ENCODE data around the gene HS2ST1. TPM values are rescaled to one million over a fixed set of nuclear protein-coding genes. Genes with fewer than 3 reads are reported as not detected.

HS2ST1 gene
- total RNA-seq, 1 experiment from 2014 or later, result 57.2 TPM

DNA sequence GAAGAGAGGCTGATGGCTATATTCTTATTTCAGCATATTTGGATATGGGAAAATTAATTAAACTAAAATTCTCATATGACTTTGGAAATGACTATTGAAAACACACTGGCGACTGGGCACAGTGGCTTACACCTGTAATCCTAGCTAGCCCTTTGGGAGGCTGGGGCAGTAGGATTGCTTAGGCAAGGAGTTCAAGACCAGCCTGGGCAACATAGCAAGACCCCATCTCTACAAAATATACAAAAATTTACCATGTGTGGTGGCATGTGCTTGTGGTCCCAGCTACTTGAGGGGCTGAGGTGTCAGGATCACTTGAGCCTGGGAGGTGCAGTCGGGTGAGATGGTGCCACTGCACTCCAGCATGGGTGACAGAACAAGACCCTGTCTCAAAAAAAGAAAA lies 26.2 kb downstream of the HS2ST1 start:
- intact Hi-C loops (cut with micrococcal nuclease; ENCODE audit: unreplicated experiment), result no loop called here
- H3K27me3 Mint-ChIP-seq (ENCODE audit: insufficient read depth, unreplicated experiment), result no peaks in the 10 kb centered on the region
- H3K9me3 ChIP-seq, result no peaks in the 10 kb centered on the region
- TF ChIP-seq, protein P1, sequence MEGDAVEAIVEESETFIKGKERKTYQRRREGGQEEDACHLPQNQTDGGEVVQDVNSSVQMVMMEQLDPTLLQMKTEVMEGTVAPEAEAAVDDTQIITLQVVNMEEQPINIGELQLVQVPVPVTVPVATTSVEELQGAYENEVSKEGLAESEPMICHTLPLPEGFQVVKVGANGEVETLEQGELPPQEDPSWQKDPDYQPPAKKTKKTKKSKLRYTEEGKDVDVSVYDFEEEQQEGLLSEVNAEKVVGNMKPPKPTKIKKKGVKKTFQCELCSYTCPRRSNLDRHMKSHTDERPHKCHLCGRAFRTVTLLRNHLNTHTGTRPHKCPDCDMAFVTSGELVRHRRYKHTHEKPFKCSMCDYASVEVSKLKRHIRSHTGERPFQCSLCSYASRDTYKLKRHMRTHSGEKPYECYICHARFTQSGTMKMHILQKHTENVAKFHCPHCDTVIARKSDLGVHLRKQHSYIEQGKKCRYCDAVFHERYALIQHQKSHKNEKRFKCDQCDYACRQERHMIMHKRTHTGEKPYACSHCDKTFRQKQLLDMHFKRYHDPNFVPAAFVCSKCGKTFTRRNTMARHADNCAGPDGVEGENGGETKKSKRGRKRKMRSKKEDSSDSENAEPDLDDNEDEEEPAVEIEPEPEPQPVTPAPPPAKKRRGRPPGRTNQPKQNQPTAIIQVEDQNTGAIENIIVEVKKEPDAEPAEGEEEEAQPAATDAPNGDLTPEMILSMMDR (IDR thresholded peaks at IDR 0.05; ENCODE audit: insufficient read depth in 1 of 2, low read depth in 1 of 2, low read length in 1 of 2, severe bottlenecking in 1 of 2, unreplicated experiment in 1 of 2), result no peak
- no peaks in the 10 kb centered on the region for H3K27me3 ChIP-seq (replicated peaks; ENCODE audit: control insufficient read depth, insufficient read depth, low read length)
- DNase-seq, result no peak
- H3K36me3 Mint-ChIP-seq (ENCODE audit: insufficient read depth, unreplicated experiment), result no peaks in the 10 kb centered on the region
- CTCF ChIA-PET, result no interaction called here
- H3K27ac Mint-ChIP-seq (ENCODE audit: unreplicated experiment), result no peak overlapping the region
- peaks cover 17% of the 10 kb centered on the region; the same call in 1 of the 2 replicates for H3K4me1 ChIP-seq
- H3K4me1 Mint-ChIP-seq (ENCODE audit: low read depth, unreplicated experiment), result peaks cover 8% of the 10 kb centered on the region
- no TSS peak for BruUV-seq (replicated peaks)
- H3K4me3 ChIP-seq (ENCODE audit: low read depth, low read length), result no peak overlapping the region
- no peaks in the 10 kb centered on the region for H3K9me3 Mint-ChIP-seq (ENCODE audit: unreplicated experiment)
- H3K4me3 Mint-ChIP-seq (ENCODE audit: unreplicated experiment), result no peak overlapping the region
- H3K36me3 ChIP-seq (ENCODE audit: control insufficient read depth, insufficient read depth, low read length), result no peaks in the 10 kb centered on the region
- POLR2A ChIA-PET, result no interaction called here

DNA sequence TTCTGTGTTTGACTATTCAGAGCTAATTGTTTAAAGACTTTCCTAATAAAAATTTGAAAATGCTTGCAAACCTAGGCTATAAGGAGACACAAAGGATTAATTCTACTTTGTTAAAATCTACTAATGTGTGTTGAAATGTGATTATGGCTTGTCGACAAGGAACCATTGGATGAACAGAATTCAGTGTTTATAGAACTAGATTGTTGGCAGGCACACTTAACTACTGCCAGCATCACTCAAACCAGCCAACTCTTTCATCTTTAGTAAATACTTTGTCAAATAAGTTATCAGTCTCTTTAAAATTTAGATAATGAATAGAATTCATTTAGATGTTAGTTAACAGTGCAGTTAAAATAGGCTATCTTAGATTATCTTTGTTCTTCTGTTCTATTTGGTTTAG lies 27.6 kb downstream of the HS2ST1 start:
- Mint-ChIP-seq H3K27ac (ENCODE audit: unreplicated experiment) (no peak overlapping the region), H3K4me1 (ENCODE audit: low read depth, unreplicated experiment) (peaks cover 8% of the 10 kb centered on the region), H3K9me3 (ENCODE audit: unreplicated experiment) (no peaks in the 10 kb centered on the region), H3K27me3 (ENCODE audit: insufficient read depth, unreplicated experiment) (no peaks in the 10 kb centered on the region), H3K4me3 (ENCODE audit: unreplicated experiment) (no peak overlapping the region), H3K36me3 (ENCODE audit: insufficient read depth, unreplicated experiment) (no peaks in the 10 kb centered on the region)
- POLR2A ChIA-PET, result no interaction called here
- CTCF ChIA-PET, result no interaction called here
- Histone ChIP-seq H3K27me3 (replicated peaks; ENCODE audit: control insufficient read depth, insufficient read depth, low read length) (no peaks in the 10 kb centered on the region), H3K36me3 (ENCODE audit: control insufficient read depth, insufficient read depth, low read length) (no peaks in the 10 kb centered on the region), H3K4me3 (ENCODE audit: low read depth, low read length) (no peak overlapping the region), H3K9me3 (no peaks in the 10 kb centered on the region), H3K4me1 (peaks cover 19% of the 10 kb centered on the region; the same call in 1 of the 2 replicates)
- TF ChIP-seq, protein P1 (IDR thresholded peaks at IDR 0.05; ENCODE audit: insufficient read depth in 1 of 2, low read depth in 1 of 2, low read length in 1 of 2, severe bottlenecking in 1 of 2, unreplicated experiment in 1 of 2), result no peak
- DNase-seq, result no peak
- no TSS peak for BruUV-seq (replicated peaks)
- intact Hi-C loops (cut with micrococcal nuclease; ENCODE audit: unreplicated experiment), result no loop called here

DNA sequence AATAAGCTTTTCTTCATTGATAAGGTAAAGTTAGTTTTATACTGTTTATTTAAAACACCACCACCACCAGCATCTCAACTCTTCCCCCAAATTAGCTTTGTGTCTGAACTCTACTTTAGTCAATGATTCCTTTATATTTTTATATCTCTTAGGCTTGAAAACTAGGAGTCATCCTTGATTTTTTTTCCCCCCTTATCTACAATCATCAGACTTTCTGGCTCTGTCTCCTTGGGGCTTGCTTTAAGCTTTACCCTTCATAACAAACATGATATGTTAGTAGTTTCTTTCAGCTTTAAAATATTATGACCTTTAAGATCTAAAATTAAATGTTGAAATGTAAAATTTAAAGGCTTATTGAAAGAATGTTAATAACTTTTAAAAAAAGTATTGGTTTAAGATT lies 28.3 kb downstream of the HS2ST1 start:
- TF ChIP-seq, protein P1 (IDR thresholded peaks at IDR 0.05; ENCODE audit: insufficient read depth in 1 of 2, low read depth in 1 of 2, low read length in 1 of 2, severe bottlenecking in 1 of 2, unreplicated experiment in 1 of 2), result no peak
- H3K36me3 Mint-ChIP-seq (ENCODE audit: insufficient read depth, unreplicated experiment), result no peaks in the 10 kb centered on the region
- Histone ChIP-seq H3K4me3 (ENCODE audit: low read depth, low read length) (no peak overlapping the region), H3K4me1 (peaks cover 21% of the 10 kb centered on the region; the same call in 1 of the 2 replicates), H3K9me3 (no peaks in the 10 kb centered on the region), H3K27me3 (replicated peaks; ENCODE audit: control insufficient read depth, insufficient read depth, low read length) (no peaks in the 10 kb centered on the region), H3K36me3 (ENCODE audit: control insufficient read depth, insufficient read depth, low read length) (no peaks in the 10 kb centered on the region)
- H3K4me3 Mint-ChIP-seq (ENCODE audit: unreplicated experiment), result no peak overlapping the region
- no peak overlapping the region for H3K27ac Mint-ChIP-seq (ENCODE audit: unreplicated experiment)
- DNase-seq, result no peak
- CTCF ChIA-PET, result no interaction called here
- no peaks in the 10 kb centered on the region for H3K27me3 Mint-ChIP-seq (ENCODE audit: insufficient read depth, unreplicated experiment)
- POLR2A ChIA-PET, result no interaction called here
- H3K4me1 Mint-ChIP-seq (ENCODE audit: low read depth, unreplicated experiment), result peaks cover 8% of the 10 kb centered on the region
- intact Hi-C loops (cut with micrococcal nuclease; ENCODE audit: unreplicated experiment), result no loop called here
- H3K9me3 Mint-ChIP-seq (ENCODE audit: unreplicated experiment), result no peaks in the 10 kb centered on the region
- BruUV-seq (replicated peaks), result no TSS peak

Measured in Caco-2 (cell line).